Measurements from ENCODE around the gene EEF2K.

The EEF2K gene

GRCh38 chr16:22337849-22338635, 132.0 kb downstream of the EEF2K start:
- DNase-seq = no peak

Data from stimulated activated CD4-positive, alpha-beta T cell treated with anti-CD3 and anti-CD28 coated beads, Interleukin-2, amount 100 ng/mL, for 48 hours (primary cell).